Measurements from ENCODE around the gene MMP20.

Gene MMP20

DNA sequence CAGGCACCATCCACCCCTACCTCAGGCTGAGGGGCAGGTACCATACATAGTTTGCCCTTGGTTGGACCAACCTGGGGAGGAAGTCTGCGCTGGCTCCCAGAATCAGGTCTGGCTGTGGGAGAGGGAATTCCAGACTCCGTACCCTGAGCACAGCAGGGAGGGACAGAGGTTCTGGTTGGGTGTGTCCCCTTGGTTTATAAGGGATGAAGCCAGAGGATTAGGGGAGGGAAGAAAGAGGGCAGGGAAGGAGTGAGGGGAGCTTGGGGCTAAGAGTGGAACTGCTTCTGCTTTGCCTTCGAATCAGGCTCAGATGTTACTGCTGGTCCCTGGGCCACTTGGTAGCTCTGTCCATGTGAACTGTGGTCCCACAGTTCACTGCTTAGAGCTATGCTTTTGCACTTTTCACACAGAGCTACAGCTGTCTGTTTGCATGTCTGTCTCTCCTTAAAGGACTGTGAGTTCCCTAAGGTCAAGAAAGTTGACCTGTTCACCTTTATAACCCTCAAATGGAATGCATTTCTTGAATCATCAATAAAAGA lies 9.2 kb downstream of the MMP20 start:
- in situ Hi-C loops (cut with MboI; ENCODE audit: low sequenced_read_pairs) = no loop called here
- H3K36me3 ChIP-seq (replicated peaks) = no peaks in the 10 kb centered on the region

DNA sequence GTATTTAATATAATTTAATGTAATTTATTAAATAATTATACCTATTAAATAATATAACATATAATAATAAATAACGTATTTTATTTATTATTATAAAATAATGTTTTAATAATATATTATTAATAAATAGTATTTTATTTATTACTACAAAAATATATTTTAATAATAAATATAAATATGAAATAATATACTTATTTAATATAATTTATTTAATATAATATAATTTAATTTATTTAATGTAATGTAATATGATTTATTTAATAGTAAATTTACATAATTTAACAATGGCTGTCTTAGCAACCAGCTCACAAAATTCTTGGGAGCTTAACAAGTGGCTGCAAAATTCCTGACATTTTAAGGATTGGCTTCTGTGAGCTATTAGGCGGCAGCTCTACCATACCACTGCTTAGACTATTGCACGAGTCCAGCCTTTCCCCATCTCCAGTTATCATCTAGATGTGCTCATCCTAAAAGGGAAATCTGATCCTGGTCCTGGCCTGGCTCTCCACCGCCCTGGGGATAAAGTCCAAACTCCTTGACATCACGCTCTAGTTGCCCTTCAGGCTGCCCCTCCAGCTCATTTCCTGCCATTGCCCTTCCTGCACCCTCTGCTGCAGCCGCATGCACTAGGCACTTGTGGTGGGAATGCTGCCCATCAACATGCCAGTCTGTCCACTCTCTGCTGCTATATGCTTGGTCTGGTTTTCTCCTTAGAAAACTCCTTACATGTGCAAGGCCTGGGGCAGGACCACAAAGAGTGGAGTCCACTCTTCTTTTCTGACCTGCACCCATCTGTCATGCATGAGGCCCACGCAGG lies 9.8 kb downstream of the MMP20 start:
- DNase-seq (ENCODE audit: low spot score in 2 of 2) = peak in 1 of 2 experiments; percentile 13
- H3K4me1 ChIP-seq = peaks cover 45% of the 10 kb centered on the region
- in situ Hi-C loops (cut with MboI; ENCODE audit: low sequenced_read_pairs) = no loop called here
- no peaks in the 10 kb centered on the region for H3K27me3 ChIP-seq (ENCODE audit: low read depth)
- no peaks in the 10 kb centered on the region for H3K9me3 ChIP-seq
- H3K36me3 ChIP-seq (replicated peaks) = no peaks in the 10 kb centered on the region
- H3K4me3 ChIP-seq = no peak overlapping the region

More for the DNA sequence above, 9.2 kb downstream of the MMP20 start:
- peak; percentile 23 to 29 for DNase-seq (ENCODE audit: low spot score in 2 of 2)
- no peaks in the 10 kb centered on the region for H3K9me3 ChIP-seq
- peaks cover 45% of the 10 kb centered on the region for H3K4me1 ChIP-seq
- H3K27me3 ChIP-seq (ENCODE audit: low read depth) = no peaks in the 10 kb centered on the region
- no peak overlapping the region for H3K4me3 ChIP-seq

- Histone ChIP-seq H3K9me3 (no peaks in the 10 kb centered on the region), H3K4me3 (no peak overlapping the region), H3K27me3 (ENCODE audit: low read depth) (no peaks in the 10 kb centered on the region), H3K36me3 (replicated peaks) (no peaks in the 10 kb centered on the region), H3K4me1 (peaks cover 45% of the 10 kb centered on the region)
- DNase-seq (ENCODE audit: low spot score in 2 of 2) = no peak
- in situ Hi-C loops (cut with MboI; ENCODE audit: low sequenced_read_pairs) = no loop called here
Observed at GRCh38 chr11:102614485-102614884, 10.6 kb downstream of the MMP20 start.

GRCh38 chr11:102614031-102614430 lies 11.1 kb downstream of the MMP20 start:
- H3K4me3 ChIP-seq = no peak overlapping the region
- in situ Hi-C loops (cut with MboI; ENCODE audit: low sequenced_read_pairs) = no loop called here
- no peaks in the 10 kb centered on the region for H3K9me3 ChIP-seq

DNA sequence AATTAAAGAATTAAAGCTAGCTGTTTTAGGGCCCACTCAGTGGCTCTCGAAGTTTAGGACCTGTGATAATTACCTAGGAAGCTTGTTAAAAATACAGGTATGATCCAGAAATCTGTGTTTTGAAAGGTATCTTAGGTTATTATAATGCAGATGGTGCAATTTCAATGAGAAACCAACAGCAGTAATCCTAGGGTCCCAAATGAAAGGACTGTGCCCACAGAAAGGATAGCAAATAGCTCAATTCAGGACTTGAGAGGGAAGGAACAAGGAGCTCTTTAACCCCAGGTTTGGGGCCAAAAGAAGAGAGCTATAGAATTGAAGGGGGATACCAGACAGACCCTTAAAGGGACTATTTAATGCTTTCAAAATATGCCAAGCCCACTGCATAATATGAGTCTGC lies 11.7 kb downstream of the MMP20 start:
- peak in 1 of 2 experiments; percentile 62 for DNase-seq (ENCODE audit: low spot score in 2 of 2)
- peaks cover 45% of the 10 kb centered on the region for H3K4me1 ChIP-seq
- no peaks in the 10 kb centered on the region for H3K9me3 ChIP-seq
- in situ Hi-C loops (cut with MboI; ENCODE audit: low sequenced_read_pairs) = no loop called here
- H3K36me3 ChIP-seq (replicated peaks) = no peaks in the 10 kb centered on the region
- H3K4me3 ChIP-seq = no peak overlapping the region
- no peaks in the 10 kb centered on the region for H3K27me3 ChIP-seq (ENCODE audit: low read depth)

More at GRCh38 chr11:102614031-102614430, 11.1 kb downstream of the MMP20 start:
- Histone ChIP-seq H3K4me1 (peaks cover 45% of the 10 kb centered on the region), H3K36me3 (replicated peaks) (no peaks in the 10 kb centered on the region), H3K27me3 (ENCODE audit: low read depth) (no peaks in the 10 kb centered on the region)
- no peak for DNase-seq (ENCODE audit: low spot score in 2 of 2)

- Histone ChIP-seq H3K27me3 (ENCODE audit: low read depth) (no peaks in the 10 kb centered on the region), H3K9me3 (no peaks in the 10 kb centered on the region), H3K4me1 (peaks cover 27% of the 10 kb centered on the region), H3K4me3 (no peak overlapping the region), H3K36me3 (replicated peaks) (no peaks in the 10 kb centered on the region)
- in situ Hi-C loops (cut with MboI; ENCODE audit: low sequenced_read_pairs) = no loop called here
- DNase-seq (ENCODE audit: low spot score in 2 of 2) = no peak
Observed at GRCh38 chr11:102611291-102611690, 13.8 kb downstream of the MMP20 start.

DNA sequence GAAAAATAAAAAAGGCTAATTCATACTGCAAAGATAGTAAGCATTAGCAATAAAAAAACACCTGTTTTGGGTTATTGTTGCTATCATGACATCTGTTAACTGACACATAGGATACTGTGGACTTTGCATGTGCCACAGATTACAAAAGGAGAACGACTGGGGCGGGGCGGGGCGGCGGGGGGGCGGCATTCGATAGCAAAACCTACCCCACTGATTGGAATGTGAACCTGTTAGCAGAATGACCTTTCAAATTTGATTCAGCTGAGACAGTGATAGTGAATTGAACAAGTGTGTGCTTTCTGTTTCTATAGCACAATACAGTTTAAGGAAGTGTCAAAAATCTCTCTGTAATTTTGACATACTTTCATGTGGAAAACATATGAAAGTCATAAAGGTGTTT lies 14.9 kb downstream of the MMP20 start:
- DNase-seq (ENCODE audit: low spot score in 2 of 2) = no peak
- Histone ChIP-seq H3K4me3 (no peak overlapping the region), H3K36me3 (replicated peaks) (no peaks in the 10 kb centered on the region), H3K27me3 (ENCODE audit: low read depth) (no peaks in the 10 kb centered on the region), H3K4me1 (peaks cover 17% of the 10 kb centered on the region), H3K9me3 (no peaks in the 10 kb centered on the region)
- in situ Hi-C loops (cut with MboI; ENCODE audit: low sequenced_read_pairs) = no loop called here

DNA sequence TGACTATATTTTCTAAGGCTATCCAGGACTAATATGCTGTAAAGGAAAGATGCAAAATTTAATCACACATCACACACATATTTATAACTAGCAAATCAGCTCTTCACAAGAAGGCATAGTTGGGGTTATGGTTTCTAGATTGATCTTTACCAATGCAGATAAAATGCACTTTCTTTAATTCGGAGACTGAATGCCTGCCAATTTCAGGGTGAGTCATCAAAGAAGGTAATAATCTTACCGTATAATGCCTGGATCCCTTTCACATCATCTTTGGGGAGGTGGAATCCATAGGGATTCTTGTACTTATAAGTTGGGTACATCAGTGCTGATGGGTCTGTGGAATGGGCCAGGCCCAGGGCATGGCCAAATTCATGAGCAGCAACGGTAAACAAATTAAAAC lies 16.4 kb downstream of the MMP20 start:
- H3K4me1 ChIP-seq = peaks cover 7% of the 10 kb centered on the region
- no peaks in the 10 kb centered on the region for H3K36me3 ChIP-seq (replicated peaks)
- no peak for DNase-seq (ENCODE audit: low spot score in 2 of 2)
- H3K9me3 ChIP-seq = no peaks in the 10 kb centered on the region
- no peak overlapping the region for H3K4me3 ChIP-seq
- no peaks in the 10 kb centered on the region for H3K27me3 ChIP-seq (ENCODE audit: low read depth)
- in situ Hi-C loops (cut with MboI; ENCODE audit: low sequenced_read_pairs) = no loop called here

DNA sequence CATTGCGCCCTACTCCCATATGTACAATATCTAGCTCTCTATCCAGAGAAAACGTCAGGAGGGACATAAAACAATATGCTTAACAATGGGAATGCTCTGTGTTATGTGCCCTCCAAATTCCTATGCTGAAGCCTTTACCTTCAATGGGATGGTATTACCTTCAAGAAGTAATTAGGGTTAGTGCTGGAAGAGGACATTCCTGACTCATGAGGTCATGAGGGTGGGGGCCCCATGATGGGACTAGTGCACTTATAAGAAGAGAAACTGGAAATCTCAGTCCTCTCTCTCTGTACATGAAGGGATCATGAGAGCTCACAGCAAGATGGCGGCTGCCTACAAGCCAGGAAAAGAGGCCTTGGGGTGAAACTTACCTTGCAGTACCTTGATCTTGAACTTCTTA lies 20.3 kb downstream of the MMP20 start:
- in situ Hi-C loops (cut with MboI; ENCODE audit: low sequenced_read_pairs) = no loop called here
- Histone ChIP-seq H3K9me3 (no peaks in the 10 kb centered on the region), H3K36me3 (replicated peaks) (no peaks in the 10 kb centered on the region), H3K4me3 (no peak overlapping the region), H3K27me3 (ENCODE audit: low read depth) (no peaks in the 10 kb centered on the region), H3K4me1 (no peaks in the 10 kb centered on the region)
- DNase-seq (ENCODE audit: low spot score in 2 of 2) = no peak

- no peaks in the 10 kb centered on the region for H3K4me1 ChIP-seq
Observed at GRCh38 chr11:102604011-102604410, 21.1 kb downstream of the MMP20 start.

DNA sequence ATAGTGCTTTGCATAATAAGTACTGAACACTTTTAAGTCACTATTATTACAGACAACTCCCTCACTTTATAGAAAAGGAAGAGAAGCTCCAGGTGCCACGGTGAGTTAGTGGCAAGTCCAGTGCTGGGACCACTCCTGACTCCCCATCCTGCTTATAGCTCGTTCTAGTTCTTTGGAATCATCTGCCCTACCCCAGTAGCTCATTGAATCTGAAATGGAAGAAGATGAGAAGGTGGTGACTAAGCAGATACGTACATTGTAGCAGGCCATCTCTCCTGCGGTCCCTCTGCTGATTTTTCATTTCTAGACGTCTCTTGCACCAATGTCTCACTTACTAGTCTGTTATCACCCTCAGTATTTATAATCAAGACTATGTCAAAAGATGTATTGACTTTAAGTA lies 21.6 kb downstream of the MMP20 start:
- no peak for DNase-seq (ENCODE audit: low spot score in 2 of 2)
- Histone ChIP-seq H3K9me3 (no peaks in the 10 kb centered on the region), H3K36me3 (replicated peaks) (no peaks in the 10 kb centered on the region), H3K27me3 (ENCODE audit: low read depth) (no peaks in the 10 kb centered on the region), H3K4me3 (no peak overlapping the region), H3K4me1 (no peaks in the 10 kb centered on the region)
- in situ Hi-C loops (cut with MboI; ENCODE audit: low sequenced_read_pairs) = no loop called here

More at GRCh38 chr11:102604011-102604410, 21.1 kb downstream of the MMP20 start:
- Histone ChIP-seq H3K27me3 (ENCODE audit: low read depth) (no peaks in the 10 kb centered on the region), H3K9me3 (no peaks in the 10 kb centered on the region), H3K4me3 (no peak overlapping the region), H3K36me3 (replicated peaks) (no peaks in the 10 kb centered on the region)
- in situ Hi-C loops (cut with MboI; ENCODE audit: low sequenced_read_pairs) = no loop called here
- DNase-seq (ENCODE audit: low spot score in 2 of 2) = no peak

DNA sequence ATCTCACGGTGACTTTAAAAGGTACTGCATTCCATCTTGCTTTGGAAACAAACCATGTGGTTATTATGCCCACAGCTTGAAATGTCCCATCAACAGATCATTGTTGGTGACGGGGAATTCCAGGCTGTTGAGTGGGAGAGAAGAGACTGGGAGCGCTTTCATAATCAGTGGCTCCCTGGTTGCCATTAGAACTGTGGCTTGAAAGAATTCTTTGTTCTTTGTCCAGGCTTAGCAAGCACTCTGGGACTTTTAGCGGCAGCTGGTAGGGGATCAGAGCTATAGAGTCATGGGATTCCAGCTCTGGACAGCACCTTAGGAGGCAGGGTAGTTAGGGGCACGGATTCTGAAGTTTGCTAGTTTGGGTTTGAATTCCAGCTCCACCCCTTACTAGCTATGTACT lies 22.0 kb downstream of the MMP20 start:
- in situ Hi-C loops (cut with MboI; ENCODE audit: low sequenced_read_pairs) = no loop called here
- DNase-seq (ENCODE audit: low spot score in 2 of 2) = no peak
- no peaks in the 10 kb centered on the region for H3K36me3 ChIP-seq (replicated peaks)

GRCh38 chr11:102600666-102601065 lies 24.5 kb downstream of the MMP20 start:
- H3K4me1 ChIP-seq = no peaks in the 10 kb centered on the region
- in situ Hi-C loops (cut with MboI; ENCODE audit: low sequenced_read_pairs) = no loop called here
- no peaks in the 10 kb centered on the region for H3K36me3 ChIP-seq (replicated peaks)
- H3K9me3 ChIP-seq = no peaks in the 10 kb centered on the region
- no peaks in the 10 kb centered on the region for H3K27me3 ChIP-seq (ENCODE audit: low read depth)
- DNase-seq (ENCODE audit: low spot score in 2 of 2) = no peak
- H3K4me3 ChIP-seq = no peak overlapping the region

More for the DNA sequence above, 22.0 kb downstream of the MMP20 start:
- no peaks in the 10 kb centered on the region for H3K9me3 ChIP-seq
- H3K27me3 ChIP-seq (ENCODE audit: low read depth) = no peaks in the 10 kb centered on the region
- H3K4me3 ChIP-seq = no peak overlapping the region
- no peaks in the 10 kb centered on the region for H3K4me1 ChIP-seq

- Histone ChIP-seq H3K4me3 (no peak overlapping the region), H3K9me3 (no peaks in the 10 kb centered on the region), H3K27me3 (ENCODE audit: low read depth) (no peaks in the 10 kb centered on the region), H3K4me1 (no peaks in the 10 kb centered on the region), H3K36me3 (replicated peaks) (no peaks in the 10 kb centered on the region)
- no peak for DNase-seq (ENCODE audit: low spot score in 2 of 2)
- in situ Hi-C loops (cut with MboI; ENCODE audit: low sequenced_read_pairs) = no loop called here
Observed at GRCh38 chr11:102599642-102600261, 25.4 kb downstream of the MMP20 start.

All from HAP-1 (cell line).